OCI-LY1 (cell line): ENCODE data around the gene LRP1.

Source experiments
- EZH2 ChIP-seq: fragments of 200-600 bp; sonication (generic), shearing (Covaris generic); IDR thresholded peaks from 2 replicates; pipeline ENCODE4 v1.8.0; 2017; ENCODE audit warnings: borderline replicate concordance, mixed run types, mild to moderate bottlenecking, antibody characterized with exemption, low read length, moderate library complexity, mixed read lengths
- TF ChIP-seq, protein P1 (sequence below): fragments of 200-600 bp; sonication (generic), shearing (Covaris generic); IDR thresholded peaks from 2 replicates; pipeline ENCODE4 v1.5.1; 2017; ENCODE audit warnings: mild to moderate bottlenecking, antibody characterized with exemption, low read length, moderate library complexity, mixed read lengths

DNA sequence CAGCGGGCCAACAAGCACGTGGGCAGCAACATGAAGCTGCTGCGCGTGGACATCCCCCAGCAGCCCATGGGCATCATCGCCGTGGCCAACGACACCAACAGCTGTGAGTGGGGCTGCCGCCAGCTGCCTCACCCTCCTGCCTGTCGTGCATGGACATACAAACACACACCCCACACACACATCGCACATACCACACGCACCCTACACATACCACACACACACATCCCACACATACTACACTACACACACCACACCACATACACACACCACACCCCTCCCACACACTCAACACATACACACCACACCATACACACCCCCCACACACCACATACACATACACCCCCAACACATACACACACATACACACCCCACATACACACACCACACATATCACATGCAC lies 63.1 kb downstream of the LRP1 start:
- TF ChIP-seq, protein P1, sequence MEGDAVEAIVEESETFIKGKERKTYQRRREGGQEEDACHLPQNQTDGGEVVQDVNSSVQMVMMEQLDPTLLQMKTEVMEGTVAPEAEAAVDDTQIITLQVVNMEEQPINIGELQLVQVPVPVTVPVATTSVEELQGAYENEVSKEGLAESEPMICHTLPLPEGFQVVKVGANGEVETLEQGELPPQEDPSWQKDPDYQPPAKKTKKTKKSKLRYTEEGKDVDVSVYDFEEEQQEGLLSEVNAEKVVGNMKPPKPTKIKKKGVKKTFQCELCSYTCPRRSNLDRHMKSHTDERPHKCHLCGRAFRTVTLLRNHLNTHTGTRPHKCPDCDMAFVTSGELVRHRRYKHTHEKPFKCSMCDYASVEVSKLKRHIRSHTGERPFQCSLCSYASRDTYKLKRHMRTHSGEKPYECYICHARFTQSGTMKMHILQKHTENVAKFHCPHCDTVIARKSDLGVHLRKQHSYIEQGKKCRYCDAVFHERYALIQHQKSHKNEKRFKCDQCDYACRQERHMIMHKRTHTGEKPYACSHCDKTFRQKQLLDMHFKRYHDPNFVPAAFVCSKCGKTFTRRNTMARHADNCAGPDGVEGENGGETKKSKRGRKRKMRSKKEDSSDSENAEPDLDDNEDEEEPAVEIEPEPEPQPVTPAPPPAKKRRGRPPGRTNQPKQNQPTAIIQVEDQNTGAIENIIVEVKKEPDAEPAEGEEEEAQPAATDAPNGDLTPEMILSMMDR: no peak
- TF ChIP-seq EZH2: no peak
